Suprapubic skin (tissue), 4 donors: ENCODE results near the gene ENO2. TPM values are rescaled to one million over a fixed set of nuclear protein-coding genes. Genes with fewer than 3 reads are reported as not detected.

Experiments
- DNase-seq, 2 donors: peaks; one replicate each; pipeline ENCODE4 v3.0.0-alpha.2; 2019; ENCODE audit warnings: low spot score in 2 of 2
- H3K27ac ChIP-seq: fragments of 200-600 bp; sonication (generic); one replicate; pipeline ENCODE4 v1.5.1; 2019
- H3K27me3 ChIP-seq: fragments of 200-600 bp; sonication (generic); one replicate; pipeline ENCODE4 v1.5.1; 2019
- H3K36me3 ChIP-seq: fragments of 200-600 bp; sonication (generic); one replicate; pipeline ENCODE4 v1.5.1; 2019
- H3K4me1 ChIP-seq: fragments of 200-600 bp; sonication (generic); one replicate; pipeline ENCODE4 v1.5.1; 2019
- H3K4me3 ChIP-seq: fragments of 200-600 bp; sonication (generic); one replicate; pipeline ENCODE4 v1.5.1; 2019; ENCODE audit warnings: mild to moderate bottlenecking
- H3K9me3 ChIP-seq: fragments of 200-600 bp; sonication (generic); one replicate; pipeline ENCODE4 v1.5.1; 2019
- CTCF ChIP-seq, 2 donors: fragments of 200-600 bp in 1 of 2; fragments of 450-650 bp in 1 of 2; sonication (generic) in 1 of 2; IDR thresholded peaks; one replicate each; pipeline ENCODE4 v1.5.1; 2016 to 2019; ENCODE audit warnings: antibody characterized with exemption in 2 of 2, mild to moderate bottlenecking in 1 of 2, moderate library complexity in 1 of 2
- EP300 ChIP-seq: sonication (generic); formaldehyde crosslinking; IDR thresholded peaks from one replicate; pipeline ENCODE4 v1.6.1; 2017; ENCODE audit warnings: antibody characterized with exemption
- POLR2A ChIP-seq, 2 donors: fragments of 450-650 bp; IDR thresholded peaks; one replicate each; pipeline ENCODE4 v1.6.1; 2017; ENCODE audit warnings: antibody characterized with exemption in 2 of 2, mild to moderate bottlenecking in 2 of 2, moderate library complexity in 2 of 2
- POLR2AphosphoS5 ChIP-seq, 3 donors: sonication (generic); formaldehyde crosslinking; IDR thresholded peaks; one replicate each; pipeline ENCODE4 v1.6.1; 2017; ENCODE audit warnings: antibody characterized with exemption in 3 of 3
- WGBS: methylation state at CpG from one replicate; pipeline ENCODE4 v1.1.5; 2018; 5-methylcytosine and 5-hydroxymethylcytosine counted together
- total RNA-seq, 4 donors: library from RNA; depleted of rRNA; stranded (reverse); fragments of >200 nt; gene quantifications; one replicate each; pipeline ENCODE4 v1.1.0, GENCODE V29; 2016

Gene ENO2
- total RNA-seq, 4 donors from 2014 or later, result 1.3 to 15.4 (median 6.9) TPM

DNA sequence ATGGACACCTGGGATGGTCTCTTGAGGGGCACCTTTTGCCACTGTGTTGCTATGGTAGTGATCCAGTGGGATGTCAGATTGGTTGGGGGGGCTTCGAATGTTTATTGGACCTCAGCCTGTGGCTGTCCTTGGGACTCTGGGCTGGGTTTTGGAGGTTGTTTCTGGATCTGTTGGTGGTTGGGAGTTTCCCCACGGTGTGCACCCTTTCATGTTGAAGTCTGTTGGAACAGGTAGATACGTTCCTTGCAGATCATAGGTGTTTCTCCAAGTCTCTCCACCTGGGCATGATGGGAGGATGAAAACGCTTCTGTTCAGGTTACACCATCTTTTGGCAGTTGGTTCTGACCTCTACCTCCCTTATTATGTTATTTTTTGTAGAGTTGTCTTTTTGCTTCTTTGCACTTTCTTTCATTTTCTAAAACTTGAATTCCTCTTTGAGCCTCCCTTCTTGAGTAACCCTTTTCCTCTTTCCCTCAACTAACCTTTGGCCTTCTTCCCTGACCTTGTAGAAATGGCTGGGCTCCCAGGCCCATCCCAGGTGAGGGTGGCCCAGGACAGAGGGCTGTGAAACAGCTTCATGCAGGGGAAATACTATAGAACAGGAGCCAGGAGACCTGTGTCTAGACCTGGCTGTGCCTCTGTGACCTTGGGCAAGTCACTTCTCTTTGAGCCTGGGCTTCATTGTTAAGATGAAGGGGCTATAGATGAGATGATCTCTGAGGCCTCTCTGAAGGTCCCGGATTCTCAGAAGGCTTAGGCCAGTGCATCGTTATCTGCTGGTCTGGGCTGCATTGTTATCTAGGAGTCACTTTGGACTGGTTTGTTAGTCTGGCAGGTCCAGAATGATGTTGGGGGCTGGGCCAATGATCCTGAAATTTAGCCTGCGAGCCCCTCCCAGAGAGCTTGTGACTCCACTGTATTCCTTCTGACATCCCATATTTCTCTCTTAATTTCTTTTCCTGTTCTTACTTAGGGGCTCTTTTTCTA, 15.4 kb downstream of the ENO2 start:
- TF ChIP-seq EP300 (no peak), POLR2AphosphoS5 (IDR thresholded peaks at IDR 0.05) (no peak), POLR2A (IDR thresholded peaks at IDR 0.05) (no peak), CTCF (IDR thresholded peaks at IDR 0.05) (no peak)
- Histone ChIP-seq H3K4me3 (peak overlapping the region; percentile 91), H3K4me1 (peaks cover 73% of the 10 kb centered on the region), H3K36me3 (peaks cover 12% of the 10 kb centered on the region), H3K27me3 (no peaks in the 10 kb centered on the region), H3K9me3 (no peaks in the 10 kb centered on the region), H3K27ac (peak overlapping the region; percentile 99)
- WGBS, result 40% methylated on average over 7 of the region's 7 CpGs
- no peak for DNase-seq

GRCh38 chr12:6932766-6933165, 18.4 kb downstream of the ENO2 start:
- H3K36me3 ChIP-seq, result peaks cover 30% of the 10 kb centered on the region
- H3K27ac ChIP-seq, result no peak overlapping the region
- peaks cover 58% of the 10 kb centered on the region for H3K4me1 ChIP-seq
- TF ChIP-seq POLR2A (IDR thresholded peaks at IDR 0.05) (no peak), EP300 (no peak), CTCF (IDR thresholded peaks at IDR 0.05) (no peak), POLR2AphosphoS5 (IDR thresholded peaks at IDR 0.05) (no peak)
- WGBS, result 57% methylated on average over 1 of the region's 1 CpG
- H3K4me3 ChIP-seq, result no peak overlapping the region
- no peaks in the 10 kb centered on the region for H3K27me3 ChIP-seq
- no peak for DNase-seq
- H3K9me3 ChIP-seq, result no peaks in the 10 kb centered on the region

DNA sequence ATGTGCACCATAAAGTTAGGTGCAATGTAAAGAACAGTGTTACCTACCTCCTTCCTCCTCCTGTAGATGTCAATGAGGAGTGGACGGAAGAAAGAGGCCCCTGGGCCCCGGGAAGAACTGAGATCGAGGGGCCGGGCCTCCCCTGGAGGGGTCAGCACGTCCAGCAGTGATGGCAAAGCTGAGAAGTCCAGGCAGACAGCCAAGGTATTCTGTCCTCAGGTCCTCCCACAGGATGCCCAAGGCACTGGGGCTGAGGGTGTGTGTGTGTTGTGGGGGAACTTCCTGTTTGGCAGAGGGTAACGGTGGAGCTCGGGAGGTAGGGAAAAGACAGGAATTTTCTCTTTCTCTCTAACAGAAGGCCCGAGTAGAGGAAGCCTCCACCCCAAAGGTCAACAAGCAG, 19.7 kb downstream of the ENO2 start:
- Histone ChIP-seq H3K4me3 (no peak overlapping the region), H3K27me3 (no peaks in the 10 kb centered on the region), H3K9me3 (no peaks in the 10 kb centered on the region), H3K27ac (peak overlapping the region; percentile 50), H3K4me1 (peaks cover 62% of the 10 kb centered on the region), H3K36me3 (peaks cover 30% of the 10 kb centered on the region)
- peak in 1 of 2 donors; percentile 71 for DNase-seq
- WGBS, result 37% methylated on average over 8 of the region's 8 CpGs
- TF ChIP-seq POLR2AphosphoS5 (IDR thresholded peaks at IDR 0.05) (no peak), POLR2A (IDR thresholded peaks at IDR 0.05) (no peak), EP300 (no peak), CTCF (IDR thresholded peaks at IDR 0.05) (no peak)

DNA sequence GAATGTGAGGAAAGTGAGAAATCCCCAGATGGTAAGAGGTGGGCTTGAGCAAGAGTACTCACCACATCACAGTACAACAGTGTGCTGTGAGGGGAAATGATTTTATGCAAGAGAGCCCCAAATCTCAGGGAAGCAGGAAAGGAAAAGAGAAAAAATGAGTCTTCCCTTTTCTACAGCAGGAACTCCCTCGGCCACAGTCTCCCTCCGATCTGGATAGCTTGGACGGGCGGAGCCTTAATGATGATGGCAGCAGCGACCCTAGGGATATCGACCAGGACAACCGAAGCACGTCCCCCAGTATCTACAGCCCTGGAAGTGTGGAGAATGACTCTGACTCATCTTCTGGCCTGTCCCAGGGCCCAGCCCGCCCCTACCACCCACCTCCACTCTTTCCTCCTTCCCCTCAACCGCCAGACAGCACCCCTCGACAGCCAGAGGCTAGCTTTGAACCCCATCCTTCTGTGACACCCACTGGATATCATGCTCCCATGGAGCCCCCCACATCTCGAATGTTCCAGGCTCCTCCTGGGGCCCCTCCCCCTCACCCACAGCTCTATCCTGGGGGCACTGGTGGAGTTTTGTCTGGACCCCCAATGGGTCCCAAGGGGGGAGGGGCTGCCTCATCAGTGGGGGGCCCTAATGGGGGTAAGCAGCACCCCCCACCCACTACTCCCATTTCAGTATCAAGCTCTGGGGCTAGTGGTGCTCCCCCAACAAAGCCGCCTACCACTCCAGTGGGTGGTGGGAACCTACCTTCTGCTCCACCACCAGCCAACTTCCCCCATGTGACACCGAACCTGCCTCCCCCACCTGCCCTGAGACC, 21.2 kb downstream of the ENO2 start:
- H3K27ac ChIP-seq, result no peak overlapping the region
- H3K27me3 ChIP-seq, result no peaks in the 10 kb centered on the region
- WGBS, result 58% methylated on average over 14 of the region's 14 CpGs
- H3K36me3 ChIP-seq, result peaks cover 30% of the 10 kb centered on the region
- no peak overlapping the region for H3K4me3 ChIP-seq
- peaks cover 47% of the 10 kb centered on the region for H3K4me1 ChIP-seq
- peak in 1 of 2 donors; percentile 75 for DNase-seq
- H3K9me3 ChIP-seq, result no peaks in the 10 kb centered on the region
- TF ChIP-seq CTCF (IDR thresholded peaks at IDR 0.05) (no peak), POLR2AphosphoS5 (IDR thresholded peaks at IDR 0.05) (no peak), POLR2A (IDR thresholded peaks at IDR 0.05) (no peak), EP300 (no peak)

- peak in 1 of 2 donors; percentile 69 for DNase-seq
- H3K36me3 ChIP-seq, result peaks cover 34% of the 10 kb centered on the region
- peaks cover 42% of the 10 kb centered on the region for H3K4me1 ChIP-seq
- H3K4me3 ChIP-seq, result no peak overlapping the region
- no peaks in the 10 kb centered on the region for H3K9me3 ChIP-seq
- TF ChIP-seq POLR2A (IDR thresholded peaks at IDR 0.05), result no peak
- no peak for TF ChIP-seq EP300
- TF ChIP-seq POLR2AphosphoS5 (IDR thresholded peaks at IDR 0.05), result no peak
- no peak for TF ChIP-seq CTCF (IDR thresholded peaks at IDR 0.05)
- H3K27me3 ChIP-seq, result no peaks in the 10 kb centered on the region
- WGBS, result 84% methylated on average over 3 of the region's 3 CpGs
- H3K27ac ChIP-seq, result no peak overlapping the region
These were observed 21.8 kb downstream of the ENO2 start for GRCh38 chr12:6936194-6936635.
